ENCODE results near the gene TGFBR3L.

The TGFBR3L gene

DNA sequence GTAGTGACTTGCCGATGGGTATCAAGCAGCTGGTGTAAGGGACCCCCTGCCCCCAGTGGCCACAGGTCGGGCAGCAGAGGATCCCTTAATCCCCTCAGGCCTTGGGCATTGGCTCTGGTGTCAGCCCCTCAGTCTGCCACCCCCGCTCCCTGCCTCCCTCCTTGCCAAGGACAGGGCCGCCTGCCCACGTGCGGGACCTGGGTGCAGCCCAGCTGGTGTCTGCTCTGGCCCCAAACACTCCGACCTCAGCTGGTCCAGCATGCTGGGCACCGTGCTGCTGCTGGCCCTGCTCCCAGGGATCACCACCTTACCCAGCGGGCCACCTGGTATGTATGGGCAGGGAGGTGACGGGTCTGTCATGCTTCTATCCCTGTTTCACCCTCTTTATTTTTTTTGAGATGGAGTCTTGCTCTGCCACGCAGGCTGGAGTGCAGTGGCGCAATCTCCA lies at the start of gene TGFBR3L:
Gene TGFBR3L (plus strand): TSS at position 233 of the 448 bp plus-strand sequence.
- DNase-seq (ENCODE audit: low read depth in 3 of 3): no peak

DNA sequence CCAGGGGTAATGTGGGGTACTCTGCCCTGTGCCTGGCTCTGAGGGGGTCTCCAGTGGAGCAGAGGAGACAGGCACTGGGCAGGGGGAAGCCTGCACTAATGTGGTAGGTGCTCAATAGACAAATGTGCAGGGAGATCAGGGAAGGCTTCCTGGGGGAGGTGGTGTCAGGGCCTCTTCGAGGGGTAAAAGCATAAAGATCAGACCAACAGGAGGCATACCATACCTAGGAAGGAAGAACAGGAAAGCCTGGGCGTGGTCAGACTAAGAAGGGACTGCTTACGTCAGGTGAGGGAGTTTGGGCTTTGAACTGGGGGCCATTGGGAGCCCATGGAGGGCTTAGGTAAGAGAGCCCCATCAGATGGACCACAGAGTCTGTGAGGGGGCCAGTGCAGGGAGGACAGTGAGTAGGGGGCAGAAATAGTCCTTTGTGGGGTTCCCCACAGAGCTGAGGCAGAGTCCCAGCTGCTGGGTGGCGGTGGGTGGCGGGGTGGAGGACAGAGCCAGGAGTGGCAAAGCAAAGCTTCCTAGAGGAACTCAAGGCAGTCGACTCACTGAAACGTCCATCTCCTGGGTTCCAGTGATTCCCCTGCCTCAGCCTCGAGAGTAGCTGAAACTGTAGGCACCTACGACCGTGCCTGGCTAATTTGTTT lies 49.2 kb upstream of the TGFBR3L start:
- DNase-seq (ENCODE audit: low read depth in 3 of 3): no peak

DNA sequence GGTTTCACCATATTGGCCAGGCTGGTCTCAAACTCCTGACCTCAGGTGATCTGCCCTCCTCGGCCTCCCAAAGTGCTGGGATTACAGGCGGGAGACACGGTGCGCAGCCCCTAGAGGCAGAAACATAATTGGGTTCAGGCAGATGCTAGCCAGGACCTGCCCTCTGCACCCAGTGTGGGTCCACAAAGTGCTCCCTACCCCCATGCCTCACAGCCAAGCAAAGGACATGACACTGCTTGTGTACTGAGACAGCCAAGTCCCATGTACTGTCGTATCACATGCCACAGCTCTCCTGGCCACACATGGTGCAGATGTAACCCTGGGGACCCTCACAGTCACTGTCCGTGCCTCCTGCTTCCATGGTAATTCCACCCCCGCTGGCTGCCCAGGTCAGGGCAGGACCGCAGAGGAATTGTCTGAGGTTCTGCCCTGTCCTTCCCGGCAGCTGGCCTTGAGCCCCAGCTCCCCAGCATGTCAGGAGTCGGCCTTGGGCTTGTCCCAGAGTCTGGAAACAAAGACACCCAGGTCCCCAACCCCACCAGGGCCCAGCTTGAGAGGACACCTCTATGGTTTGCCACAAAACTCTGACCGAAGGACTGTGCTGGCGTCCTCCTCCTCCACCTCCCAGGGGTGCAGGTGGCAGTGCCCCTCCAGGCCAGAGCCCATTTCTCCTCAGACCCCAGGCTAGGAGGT lies 48.1 kb upstream of the TGFBR3L start:
- DNase-seq (ENCODE audit: low read depth in 3 of 3): no peak

DNA sequence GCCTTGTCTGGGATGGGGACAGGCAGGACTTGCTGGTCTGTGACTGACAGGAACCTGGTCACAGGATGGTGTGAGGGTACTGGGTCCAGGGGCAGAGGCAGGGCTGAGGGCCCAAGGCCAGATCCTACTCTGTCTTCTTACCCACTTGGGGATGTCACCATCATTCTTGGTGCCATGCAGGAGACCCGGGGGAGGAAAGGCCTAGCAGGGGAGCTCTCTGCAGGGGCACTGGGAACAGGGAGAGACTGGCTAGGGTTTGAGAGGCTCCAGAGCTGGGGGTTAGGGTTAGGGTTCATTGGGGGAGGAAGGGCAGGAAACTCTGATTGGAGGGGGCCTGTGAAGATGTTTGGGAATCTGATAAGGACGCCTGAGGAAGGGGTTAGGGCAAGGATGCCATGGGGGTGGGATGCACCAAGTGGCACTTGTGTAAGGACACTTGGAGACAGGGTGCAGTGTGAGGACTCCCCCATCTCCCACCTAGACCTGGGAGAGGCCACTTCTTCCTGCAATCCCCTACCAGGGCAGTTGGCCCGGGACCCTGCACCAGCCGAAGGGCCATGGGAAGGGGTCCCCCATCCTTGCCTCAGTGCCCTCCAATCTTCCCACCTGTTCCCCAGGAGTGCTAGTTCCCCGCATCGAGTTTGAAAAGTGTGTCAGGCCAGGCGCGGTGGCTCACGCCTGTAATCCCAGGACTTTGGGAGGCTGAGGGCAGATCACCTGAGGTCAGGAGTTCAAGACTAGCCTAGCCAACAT lies 47.4 kb upstream of the TGFBR3L start:
- DNase-seq (ENCODE audit: low read depth in 3 of 3): no peak

DNA sequence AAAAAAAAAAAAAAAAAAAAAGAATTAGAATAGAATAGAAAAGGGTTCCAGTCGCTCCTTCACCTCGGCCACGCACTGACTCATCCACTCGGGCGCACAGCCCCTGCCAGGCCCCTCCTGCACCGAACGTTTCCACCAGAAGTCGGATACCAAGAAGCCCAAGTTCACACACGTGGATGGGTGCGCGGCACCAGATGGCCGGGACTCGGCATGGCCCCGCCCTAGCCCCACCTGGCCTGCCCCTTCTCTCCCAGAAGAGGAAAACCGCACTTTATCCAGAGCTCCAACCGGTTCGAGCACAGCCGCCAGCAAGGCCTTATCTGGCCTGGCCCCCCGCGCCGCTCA lies 46.3 kb upstream of the TGFBR3L start:
- DNase-seq (ENCODE audit: low read depth in 3 of 3): no peak

DNA sequence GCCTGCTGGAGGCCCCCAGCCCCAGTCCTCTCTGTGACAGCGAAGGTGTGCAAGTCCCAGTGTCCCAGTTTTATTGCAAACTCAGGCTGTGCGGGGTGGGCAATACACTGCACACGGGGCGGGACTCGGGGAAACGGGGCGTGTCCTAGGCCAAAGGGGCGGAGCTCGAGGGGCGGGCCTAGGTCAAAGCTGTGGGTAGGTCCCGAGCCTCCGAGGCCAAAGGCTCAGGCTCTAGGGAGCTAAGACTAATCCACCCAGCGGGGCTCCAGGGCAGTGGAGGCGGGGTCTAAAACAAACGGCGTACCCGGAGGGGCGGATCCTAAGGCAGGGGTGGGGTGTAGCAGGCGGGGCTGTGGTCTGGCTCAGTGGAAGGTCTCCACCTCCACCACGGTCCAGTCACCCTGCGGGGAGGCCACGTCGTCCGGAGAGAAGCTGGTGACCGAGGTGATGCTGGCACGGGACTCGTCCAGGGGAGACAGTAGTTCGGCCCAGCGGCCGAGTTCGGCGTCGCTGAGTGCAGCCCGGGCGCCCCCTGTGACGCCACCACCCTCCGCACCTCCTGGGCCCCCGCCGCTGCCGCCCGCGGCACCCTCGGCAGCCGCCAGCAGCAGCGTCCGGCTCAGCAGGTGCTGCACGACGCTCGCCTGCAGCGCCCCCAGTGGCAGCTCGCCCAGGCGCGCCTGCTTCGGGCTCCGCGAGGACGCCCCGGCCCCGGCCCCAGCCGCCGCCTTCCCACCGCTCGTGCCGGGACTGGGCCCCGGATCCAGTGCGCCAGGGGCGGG lies 45.8 kb upstream of the TGFBR3L start:
- peak; percentile 51 to 80 (median 57) for DNase-seq (ENCODE audit: low read depth in 3 of 3)

DNA sequence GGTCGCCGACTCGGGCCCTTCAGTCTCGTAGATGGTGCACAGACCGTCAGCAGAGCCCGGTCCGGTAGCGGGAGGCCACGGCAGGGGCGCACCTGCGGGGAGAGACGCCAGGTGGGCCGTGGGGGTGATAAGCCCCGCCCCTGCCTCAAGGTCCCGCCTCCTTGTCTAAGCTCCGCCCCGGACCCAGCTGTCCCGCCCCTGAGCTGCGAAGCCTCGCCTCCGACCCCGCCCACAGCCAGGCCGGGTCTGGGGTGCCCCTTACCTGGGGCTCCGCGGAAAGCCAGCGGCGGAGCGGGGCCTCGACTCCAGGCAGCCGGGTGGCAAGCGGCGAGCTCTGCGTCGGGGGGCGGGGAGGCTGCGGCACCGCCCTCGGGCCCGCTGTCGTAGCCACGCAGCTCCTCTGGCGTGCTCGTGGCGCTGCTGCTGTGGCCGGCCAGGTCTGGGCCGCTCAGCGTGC lies 45.1 kb upstream of the TGFBR3L start:
- peak; percentile 55 to 73 (median 65) for DNase-seq (ENCODE audit: low read depth in 3 of 3)

DNA sequence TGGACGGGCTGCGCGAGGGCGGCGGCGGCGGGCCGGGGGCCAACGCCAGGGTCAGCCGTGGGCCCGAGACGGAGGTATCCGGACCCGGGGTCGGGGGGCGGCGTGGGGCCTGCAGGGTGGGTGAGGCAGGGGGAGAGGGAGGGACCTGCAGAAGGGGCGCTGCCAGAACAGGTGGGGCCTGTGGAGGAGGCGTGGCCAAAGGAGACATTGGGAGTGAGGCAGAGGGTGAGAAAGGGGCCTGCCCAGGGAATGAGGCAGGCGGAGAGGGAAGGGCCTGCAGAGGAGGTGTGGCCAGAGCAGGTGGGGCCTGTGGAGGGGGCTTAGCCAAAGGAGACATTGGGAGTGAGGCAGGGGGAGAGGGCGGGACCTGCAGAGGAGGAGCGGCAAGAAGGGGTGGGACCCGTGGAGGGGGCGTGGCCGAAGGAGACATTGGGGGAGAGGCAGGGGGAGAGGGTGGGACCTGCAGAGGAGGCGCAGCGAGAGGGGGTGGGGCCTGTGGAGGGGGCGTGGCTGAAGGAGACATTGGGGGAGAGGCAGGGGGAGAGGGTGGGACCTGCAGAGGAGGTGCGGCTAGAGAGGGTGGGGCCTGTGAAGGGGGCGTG lies 44.6 kb upstream of the TGFBR3L start:
- DNase-seq (ENCODE audit: low read depth in 3 of 3): peak in 1 of 3 experiments; percentile 62

DNA sequence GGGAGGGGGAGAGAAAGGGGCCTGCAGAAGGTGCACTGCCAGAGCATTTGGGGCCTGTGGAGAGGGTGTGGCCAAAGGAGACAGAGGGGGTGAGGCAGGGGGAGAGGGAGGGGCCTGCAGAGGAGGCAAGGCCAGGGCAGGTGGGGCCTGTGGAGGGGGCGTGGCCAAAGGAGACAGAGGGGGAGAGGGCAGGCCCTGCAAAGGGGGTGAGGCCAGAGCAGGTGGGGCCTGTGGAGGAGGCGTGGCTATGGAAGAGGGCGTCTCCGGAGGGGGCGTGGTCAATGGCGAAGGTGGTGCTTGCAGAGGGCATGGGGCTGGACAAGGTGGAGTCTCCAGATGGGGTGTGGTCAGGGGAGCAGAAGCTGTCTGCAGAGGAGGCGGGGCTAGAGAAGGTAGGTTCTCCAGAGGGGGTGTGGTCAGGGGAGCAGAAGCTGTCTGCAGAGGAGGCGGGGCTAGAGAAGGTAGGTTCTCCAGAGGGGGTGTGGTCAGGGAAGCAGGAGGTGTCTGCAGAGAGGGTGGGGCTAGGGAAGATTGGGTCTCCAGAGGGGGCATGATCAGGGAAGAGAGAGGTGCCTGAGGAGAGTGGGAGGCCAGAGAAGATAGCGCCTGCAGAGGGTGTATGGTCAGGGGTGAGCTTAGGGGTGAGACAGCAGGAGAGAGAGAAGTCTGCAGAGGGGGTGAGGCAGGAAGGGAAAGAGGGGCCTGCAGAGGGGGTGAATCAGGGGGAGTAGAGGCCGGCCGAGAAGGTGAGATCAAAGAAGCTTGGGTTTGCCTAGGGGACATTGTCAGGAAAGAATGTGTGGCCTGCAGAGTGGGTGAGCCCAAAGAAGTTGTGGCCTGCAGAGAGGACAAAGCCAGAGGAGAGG lies 43.8 kb upstream of the TGFBR3L start:
- peak in 1 of 3 experiments; percentile 66 for DNase-seq (ENCODE audit: low read depth in 3 of 3)

DNA sequence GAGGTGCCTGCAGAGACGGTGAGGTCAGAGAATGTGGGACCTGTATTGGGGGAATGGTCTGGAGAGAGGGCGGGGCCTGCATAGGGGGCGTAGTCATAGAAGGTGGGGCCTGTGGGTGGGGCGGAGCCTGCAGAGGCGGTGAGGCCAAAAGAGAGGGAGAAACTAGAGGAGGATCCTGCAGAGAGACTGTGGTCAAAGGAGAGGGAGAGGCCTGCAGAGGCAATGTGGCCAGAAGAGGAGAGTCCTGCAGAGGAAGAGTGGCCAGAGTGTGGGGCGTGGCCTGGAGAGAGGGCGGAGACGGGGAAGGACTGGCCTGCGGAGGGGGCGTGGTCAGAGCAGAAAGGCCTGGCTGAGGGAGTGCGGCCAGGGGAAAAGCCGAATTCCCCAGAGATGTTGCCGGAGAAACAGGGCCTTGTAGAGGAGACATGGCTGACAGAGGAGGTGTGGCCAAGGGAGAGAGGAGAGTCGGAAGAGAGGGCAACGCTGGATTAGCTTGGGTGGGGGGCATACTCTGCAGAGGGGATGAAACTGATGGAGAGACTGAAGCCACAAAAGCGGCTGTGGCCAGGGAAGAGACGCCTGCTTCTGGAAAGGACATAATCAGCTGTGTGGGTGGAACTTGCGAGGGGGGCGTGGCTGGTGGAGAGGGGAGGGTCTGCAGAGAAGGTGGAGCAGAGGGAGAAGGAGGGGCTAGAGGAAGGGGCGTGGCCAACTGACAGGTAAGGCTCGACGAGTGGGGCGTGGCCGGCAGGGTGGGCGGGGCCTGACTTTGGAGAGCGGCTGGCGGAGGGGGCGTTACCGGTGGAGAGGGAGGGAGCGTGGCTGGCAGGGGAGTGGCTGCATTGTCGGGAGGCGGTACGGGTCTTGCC lies 43.0 kb upstream of the TGFBR3L start:
- peak; percentile 55 to 83 (median 56) for DNase-seq (ENCODE audit: low read depth in 3 of 3)

DNA sequence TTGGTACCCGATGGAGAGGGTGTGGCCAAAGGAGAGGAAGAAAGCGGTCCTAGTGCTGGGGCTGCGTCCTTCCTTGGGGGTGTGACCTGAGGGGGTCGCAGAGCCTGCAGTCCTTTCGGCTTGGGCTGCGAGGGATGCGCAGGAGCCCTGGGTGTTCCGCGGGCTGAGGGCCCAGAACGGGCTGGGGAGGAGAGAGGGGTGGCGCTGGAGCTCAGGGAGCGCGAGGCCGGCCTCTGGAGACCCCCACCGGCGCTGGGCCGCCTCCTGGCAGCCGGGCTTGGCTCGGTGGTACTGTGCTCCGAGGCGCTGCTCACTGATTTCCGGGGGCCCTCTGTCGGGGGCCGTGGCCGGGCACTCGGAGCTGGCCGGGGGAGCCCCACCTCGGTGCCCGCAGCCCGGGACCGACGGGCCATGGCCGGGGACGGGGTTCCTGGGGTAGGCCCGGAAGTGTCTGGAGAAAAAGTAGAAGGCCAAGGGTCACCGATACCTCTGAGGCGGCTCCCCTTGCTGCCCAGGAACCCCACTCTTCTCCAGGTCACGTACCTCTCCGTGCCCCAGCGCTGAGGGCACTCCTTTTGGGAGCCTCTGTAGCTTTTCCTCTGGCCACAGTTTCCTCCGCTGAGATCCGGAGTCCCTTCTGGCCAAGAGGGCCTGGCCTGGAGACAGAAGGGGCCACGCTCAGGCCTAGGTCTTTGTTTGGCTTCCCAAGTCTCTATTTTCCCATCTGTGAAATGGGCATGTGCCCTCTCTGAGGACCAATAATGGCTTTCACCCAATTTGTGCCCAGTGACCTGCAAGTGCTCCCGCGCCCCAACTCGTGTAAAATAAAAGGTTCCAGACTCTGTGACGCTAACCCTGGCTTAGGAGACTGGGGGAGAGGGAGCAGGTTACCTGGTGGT lies 42.1 kb upstream of the TGFBR3L start:
- DNase-seq (ENCODE audit: low read depth in 3 of 3): no peak

DNA sequence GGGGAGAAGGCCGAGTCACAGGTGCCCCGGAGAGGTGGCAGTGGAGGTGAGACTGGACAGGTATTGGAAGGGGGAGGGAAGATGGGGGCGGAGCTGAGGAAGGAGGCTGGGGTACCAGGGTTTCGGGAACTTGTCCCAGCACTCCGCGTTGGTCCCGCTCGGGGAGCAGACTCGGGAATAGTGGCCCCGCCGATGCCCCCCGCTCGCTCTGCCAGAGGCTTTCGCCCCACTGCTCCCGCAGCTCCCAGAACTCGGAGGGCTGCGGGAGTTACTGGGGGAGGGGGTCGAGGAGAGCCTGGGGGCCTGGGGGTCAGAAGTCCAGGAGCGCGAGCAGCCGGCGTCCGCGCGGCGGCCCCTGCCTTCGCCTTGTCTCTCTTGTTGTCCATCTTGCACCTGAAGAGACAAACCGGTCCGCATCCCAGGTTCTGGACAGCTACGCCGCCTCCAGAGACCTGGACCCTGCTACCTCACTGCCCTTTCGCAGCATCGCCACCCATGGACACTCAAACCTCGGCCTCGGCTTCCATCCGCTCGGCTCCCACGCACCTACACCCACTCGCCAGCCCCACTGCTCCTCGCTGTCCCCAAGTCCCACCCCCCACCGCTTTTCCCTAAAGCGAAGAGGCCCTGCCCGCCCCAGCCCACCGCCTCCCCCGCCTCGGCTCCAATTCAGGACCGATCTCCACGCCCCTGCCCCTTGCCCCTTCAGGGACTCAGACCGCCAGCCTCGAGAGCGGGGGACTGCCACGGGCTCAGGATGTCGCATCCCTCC lies 41.1 kb upstream of the TGFBR3L start:
- DNase-seq (ENCODE audit: low read depth in 3 of 3): no peak

DNA sequence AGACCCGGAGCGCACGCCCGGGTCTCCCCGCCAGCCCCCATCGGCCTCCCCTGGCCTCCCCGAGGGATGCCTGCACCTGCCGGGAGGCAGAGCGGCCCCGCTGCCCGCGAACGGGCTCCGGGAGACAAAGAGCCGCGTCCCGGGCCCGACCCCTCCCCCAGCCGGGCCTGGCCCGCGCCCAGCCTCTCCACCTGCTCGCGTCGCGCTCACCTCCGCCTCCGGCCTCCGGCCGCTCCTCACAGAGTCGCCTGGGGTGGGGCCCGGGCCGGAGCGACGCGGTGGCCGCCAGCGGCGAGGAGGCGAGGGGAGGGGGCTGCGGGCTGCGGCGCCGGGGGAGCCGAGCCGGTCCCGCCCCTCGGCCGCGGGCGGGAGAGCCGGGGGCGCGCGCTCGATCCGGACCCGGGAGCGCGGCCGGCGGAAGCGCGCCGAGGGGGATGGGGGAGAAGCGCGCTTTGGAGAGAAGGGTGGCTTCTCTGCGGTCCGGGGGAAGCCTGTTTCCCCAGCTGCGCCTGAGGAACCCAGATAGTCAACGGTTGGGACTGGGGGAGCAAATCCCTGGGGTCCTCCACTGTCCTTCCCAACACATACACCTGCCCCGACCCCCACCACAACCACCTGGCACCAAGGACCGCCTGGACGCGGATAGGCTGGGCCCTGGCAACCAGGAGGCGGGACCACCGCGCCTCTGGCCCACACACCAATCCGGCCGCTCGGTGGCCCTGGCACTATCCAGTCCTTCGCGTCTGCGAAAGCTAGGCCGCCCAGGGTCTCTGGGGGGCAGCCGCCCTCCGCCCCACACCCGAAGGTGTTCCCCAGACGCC lies 40.3 kb upstream of the TGFBR3L start, which contains the start of gene PRR36:
Gene PRR36 (minus strand): TSS at position 315 of the 821 bp plus-strand sequence. CDS start 701 bp downstream, outside the sequence.
- DNase-seq (ENCODE audit: low read depth in 3 of 3): no peak

DNA sequence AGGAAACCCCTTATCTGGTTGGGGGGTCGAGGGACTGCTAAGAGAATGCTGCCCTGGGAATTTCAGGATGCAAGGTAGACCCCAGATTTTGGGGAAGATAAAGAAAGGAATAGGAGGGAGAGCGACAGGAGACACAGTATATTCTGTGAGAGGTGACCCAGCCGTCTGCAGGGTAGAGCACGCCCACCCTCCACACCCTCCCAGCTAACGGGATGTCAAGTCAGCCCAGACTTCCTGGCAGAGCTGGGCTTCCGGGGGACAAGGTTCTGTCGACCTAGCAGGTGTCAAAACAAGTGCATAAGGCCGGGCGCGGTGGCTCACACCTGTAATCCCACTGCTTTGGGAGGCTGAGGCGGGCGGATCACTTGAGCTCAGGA lies 39.7 kb upstream of the TGFBR3L start:
- DNase-seq (ENCODE audit: low read depth in 3 of 3): no peak

DNA sequence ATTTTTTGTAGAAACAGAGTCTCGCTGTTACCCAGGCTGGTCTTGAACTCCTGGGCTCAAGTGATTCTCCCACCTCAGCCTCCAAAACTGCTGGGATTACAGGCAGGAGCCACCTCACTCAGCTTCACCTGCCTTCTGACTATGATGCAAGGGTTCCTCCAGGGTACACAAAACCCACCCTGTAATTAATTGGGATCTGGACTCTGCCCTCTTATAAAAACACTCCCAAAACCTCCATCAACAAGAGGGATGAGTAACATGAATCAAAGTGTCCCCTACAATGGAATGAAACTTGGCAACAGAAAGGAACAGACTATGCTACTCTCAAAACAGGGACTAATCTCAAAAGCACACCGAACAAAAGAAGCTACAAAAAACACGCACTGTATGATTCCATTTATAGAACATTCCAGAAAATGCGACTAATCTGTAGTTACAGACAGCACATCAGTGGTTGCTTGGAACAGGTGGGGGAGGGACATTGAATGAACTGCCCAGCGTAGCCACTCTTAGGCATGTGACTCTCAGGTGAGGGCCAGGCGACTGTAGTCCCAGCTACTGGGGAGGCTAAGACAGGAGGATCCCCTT lies 37.3 kb upstream of the TGFBR3L start:
- DNase-seq (ENCODE audit: low read depth in 3 of 3): no peak

DNA sequence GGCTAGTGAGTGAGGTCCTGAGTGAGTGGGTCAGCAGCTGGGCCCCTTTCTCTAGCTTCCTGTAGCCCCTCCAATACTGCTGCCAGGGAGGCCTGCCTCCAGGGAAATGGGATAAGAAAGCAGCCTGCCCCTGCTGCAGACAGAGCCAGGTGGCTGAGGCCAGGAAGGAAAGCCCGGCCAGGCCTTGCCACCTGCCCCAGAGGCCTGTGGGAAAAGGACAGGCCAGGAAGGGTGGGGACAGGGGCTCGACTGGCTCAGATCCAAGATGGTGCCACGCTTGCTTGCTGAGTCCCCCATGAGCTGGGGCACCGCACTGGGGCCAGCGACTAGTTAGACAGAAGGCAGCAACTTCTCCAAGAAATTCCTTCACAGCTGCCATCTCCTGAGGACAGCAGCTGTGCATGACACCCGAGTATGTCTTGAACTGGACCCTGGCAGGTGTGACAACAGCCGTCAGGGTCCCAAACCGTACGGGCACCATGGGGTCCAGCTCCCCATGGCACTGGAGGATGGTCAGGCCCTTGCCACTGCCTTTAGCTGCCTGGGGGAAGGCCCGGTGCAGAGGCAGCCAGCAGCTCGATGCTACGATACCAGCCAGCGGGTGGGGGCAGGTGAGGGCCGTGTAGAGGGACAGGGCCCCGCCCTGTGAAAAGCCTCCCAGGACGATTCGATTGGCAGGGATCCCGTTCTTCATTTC lies 35.4 kb upstream of the TGFBR3L start:
- DNase-seq (ENCODE audit: low read depth in 3 of 3): no peak

All from stimulated activated CD4-positive, alpha-beta T cell treated with anti-CD3 and anti-CD28 coated beads, TNF-alpha, amount 100 ng/mL, for 24 hours (primary cell).